Measurements from ENCODE around the gene CTBP2. TPM values are rescaled to one million over a fixed set of nuclear protein-coding genes. Genes with fewer than 3 reads are reported as not detected.

Gene CTBP2
- total RNA-seq, 1 donor from 2014 or later = 55.2 TPM

DNA sequence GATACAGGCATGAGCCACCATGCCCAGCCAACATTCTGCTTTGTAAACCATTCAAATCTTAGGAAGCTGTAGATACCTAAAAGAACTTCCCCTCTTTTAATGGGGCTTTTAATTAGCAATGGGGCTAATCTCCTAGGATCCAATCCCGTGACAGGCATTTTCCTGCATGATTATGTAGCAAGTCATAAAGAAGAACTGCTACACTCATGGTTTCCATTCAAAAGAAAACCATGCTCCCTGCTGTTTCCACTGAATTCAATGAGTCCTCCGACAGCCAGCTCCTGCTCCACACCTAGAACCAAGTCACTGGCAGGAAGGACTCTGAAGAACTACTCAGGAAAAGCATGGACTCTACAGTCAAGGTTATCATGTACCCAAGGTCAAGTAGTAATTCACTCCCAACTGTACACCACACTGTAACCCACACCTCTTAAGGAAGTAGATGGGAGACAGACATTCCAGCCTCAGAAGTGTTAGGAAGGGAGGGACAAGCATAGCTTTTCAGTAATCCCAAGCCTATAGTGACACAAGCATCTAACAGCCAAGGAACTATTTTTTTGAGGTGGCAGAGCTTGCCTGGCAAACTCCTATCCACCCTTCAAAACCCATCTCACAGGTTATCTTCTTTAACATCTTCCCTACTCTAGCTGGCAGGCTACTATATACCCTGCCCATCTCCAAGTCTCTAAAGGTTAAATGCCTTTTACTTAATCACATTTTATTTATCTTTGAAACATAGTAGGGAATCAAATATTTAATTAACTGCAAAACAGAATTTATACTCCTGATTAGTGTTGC is 47.5 kb downstream of the CTBP2 start:
- Mint-ChIP-seq H3K36me3 (peaks cover 44% of the 10 kb centered on the region), H3K27me3 (ENCODE audit: insufficient read depth, low read depth) (peaks cover 4% of the 10 kb centered on the region), H3K4me3 (no peak overlapping the region), H3K4me1 (peaks cover 21% of the 10 kb centered on the region), H3K27ac (peak overlapping the region; percentile 29), H3K9me3 (peaks cover 13% of the 10 kb centered on the region)
- Histone ChIP-seq H3K9ac (no peak overlapping the region), H3K27me3 (no peaks in the 10 kb centered on the region), H2AFZ (replicated peaks) (no peak overlapping the region), H3F3A (ENCODE audit: low read depth) (no peaks in the 10 kb centered on the region), H4K20me1 (ENCODE audit: low read depth) (peaks cover 76% of the 10 kb centered on the region), H3K27ac (no peak overlapping the region), H3K4me2 (no peak overlapping the region), H3K4me3 (no peak overlapping the region), H3K79me2 (ENCODE audit: low read depth) (peaks cover 100% of the 10 kb centered on the region), H3K4me1 (no peaks in the 10 kb centered on the region), H3K9me3 (ENCODE audit: low read depth) (peaks cover 2% of the 10 kb centered on the region), H3K36me3 (peaks cover 9% of the 10 kb centered on the region)
- no peak for TF ChIP-seq EZH2 (IDR thresholded peaks at IDR 0.05)
- no peak for TF ChIP-seq EZH2phosphoT487 (IDR thresholded peaks at IDR 0.05)
- TF ChIP-seq, protein P1, sequence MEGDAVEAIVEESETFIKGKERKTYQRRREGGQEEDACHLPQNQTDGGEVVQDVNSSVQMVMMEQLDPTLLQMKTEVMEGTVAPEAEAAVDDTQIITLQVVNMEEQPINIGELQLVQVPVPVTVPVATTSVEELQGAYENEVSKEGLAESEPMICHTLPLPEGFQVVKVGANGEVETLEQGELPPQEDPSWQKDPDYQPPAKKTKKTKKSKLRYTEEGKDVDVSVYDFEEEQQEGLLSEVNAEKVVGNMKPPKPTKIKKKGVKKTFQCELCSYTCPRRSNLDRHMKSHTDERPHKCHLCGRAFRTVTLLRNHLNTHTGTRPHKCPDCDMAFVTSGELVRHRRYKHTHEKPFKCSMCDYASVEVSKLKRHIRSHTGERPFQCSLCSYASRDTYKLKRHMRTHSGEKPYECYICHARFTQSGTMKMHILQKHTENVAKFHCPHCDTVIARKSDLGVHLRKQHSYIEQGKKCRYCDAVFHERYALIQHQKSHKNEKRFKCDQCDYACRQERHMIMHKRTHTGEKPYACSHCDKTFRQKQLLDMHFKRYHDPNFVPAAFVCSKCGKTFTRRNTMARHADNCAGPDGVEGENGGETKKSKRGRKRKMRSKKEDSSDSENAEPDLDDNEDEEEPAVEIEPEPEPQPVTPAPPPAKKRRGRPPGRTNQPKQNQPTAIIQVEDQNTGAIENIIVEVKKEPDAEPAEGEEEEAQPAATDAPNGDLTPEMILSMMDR (IDR thresholded peaks at IDR 0.05) = no peak
- DNase-seq (ENCODE audit: low spot score) = no peak

DNA sequence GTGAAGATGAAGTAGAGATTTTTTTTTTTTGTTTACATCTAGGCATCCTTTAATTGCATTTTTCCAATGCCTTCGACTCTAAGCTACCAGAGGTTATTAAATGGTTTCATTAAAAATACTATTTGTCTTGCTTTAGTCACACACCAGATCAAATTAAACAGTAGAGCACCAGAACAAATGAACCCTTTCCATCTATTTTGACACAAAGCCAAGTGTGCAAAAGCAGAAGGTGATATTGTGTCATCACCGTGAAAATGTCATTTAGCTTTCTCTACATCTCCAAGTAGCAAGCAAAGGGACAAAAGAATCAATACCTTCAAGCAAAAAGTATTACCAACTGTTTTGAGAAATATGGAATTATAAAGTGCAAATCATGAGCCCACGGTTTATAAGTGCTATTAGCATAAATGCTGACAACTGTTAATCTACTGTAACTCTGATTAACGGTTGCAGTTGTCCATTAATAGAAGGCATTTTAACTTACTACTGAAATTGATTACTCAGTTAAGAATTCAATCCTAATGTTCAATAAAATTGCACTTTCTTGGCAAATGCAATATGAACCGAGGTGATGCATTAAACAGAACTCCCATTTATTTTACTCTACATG is 49.1 kb downstream of the CTBP2 start:
- Mint-ChIP-seq H3K27ac (no peak overlapping the region), H3K4me3 (no peak overlapping the region), H3K27me3 (ENCODE audit: insufficient read depth, low read depth) (peaks cover 2% of the 10 kb centered on the region), H3K4me1 (peaks cover 21% of the 10 kb centered on the region), H3K36me3 (peaks cover 54% of the 10 kb centered on the region), H3K9me3 (peaks cover 20% of the 10 kb centered on the region)
- TF ChIP-seq EZH2phosphoT487 (IDR thresholded peaks at IDR 0.05) (no peak), EZH2 (IDR thresholded peaks at IDR 0.05) (no peak)
- TF ChIP-seq, protein P1 (IDR thresholded peaks at IDR 0.05) = no peak
- DNase-seq (ENCODE audit: low spot score) = no peak
- Histone ChIP-seq H3K79me2 (ENCODE audit: low read depth) (peaks cover 100% of the 10 kb centered on the region), H3K9ac (no peak overlapping the region), H4K20me1 (ENCODE audit: low read depth) (peaks cover 73% of the 10 kb centered on the region), H3K4me2 (no peak overlapping the region), H3K4me3 (no peak overlapping the region), H2AFZ (replicated peaks) (no peak overlapping the region), H3F3A (ENCODE audit: low read depth) (no peaks in the 10 kb centered on the region), H3K36me3 (peaks cover 11% of the 10 kb centered on the region), H3K27me3 (no peaks in the 10 kb centered on the region), H3K4me1 (no peaks in the 10 kb centered on the region), H3K27ac (no peak overlapping the region), H3K9me3 (ENCODE audit: low read depth) (peaks cover 4% of the 10 kb centered on the region)

DNA sequence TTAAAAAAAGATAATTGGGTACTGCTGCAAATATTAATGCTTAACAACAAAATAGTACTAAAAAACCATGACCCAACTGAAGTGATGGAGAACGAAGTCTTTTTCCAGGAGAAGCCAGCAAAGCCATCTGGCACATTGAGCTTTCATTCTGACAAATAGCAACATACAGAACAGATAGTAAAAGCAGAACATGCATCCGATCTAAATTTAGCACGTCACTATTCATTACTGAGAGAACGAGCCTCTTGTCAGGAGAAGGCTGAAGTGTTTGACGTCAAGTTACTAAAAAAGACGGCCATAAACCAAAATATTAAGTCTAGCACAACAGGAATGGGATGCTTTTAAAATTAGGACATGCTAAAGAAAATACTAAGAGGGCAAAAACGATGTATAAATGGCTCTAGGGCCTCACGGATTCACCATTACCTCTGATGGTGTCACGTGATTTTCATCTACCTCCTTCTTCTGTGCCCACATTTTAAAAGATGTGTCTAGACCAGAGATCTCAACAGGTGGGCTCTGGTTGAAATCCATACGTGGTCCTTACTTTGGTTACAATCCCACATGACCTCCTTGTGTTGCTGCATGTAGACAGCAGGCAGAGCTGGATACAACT is 52.3 kb downstream of the CTBP2 start:
- H3K4me3 ChIP-seq = no peak overlapping the region
- no peaks in the 10 kb centered on the region for H3F3A ChIP-seq (ENCODE audit: low read depth)
- H3K4me1 ChIP-seq = peaks cover 9% of the 10 kb centered on the region
- TF ChIP-seq EZH2 (IDR thresholded peaks at IDR 0.05) (no peak), EZH2phosphoT487 (IDR thresholded peaks at IDR 0.05) (no peak)
- TF ChIP-seq, protein P1 (IDR thresholded peaks at IDR 0.05) = no peak
- peaks cover 100% of the 10 kb centered on the region for H3K79me2 ChIP-seq (ENCODE audit: low read depth)
- Mint-ChIP-seq H3K27ac (no peak overlapping the region), H3K9me3 (peaks cover 20% of the 10 kb centered on the region), H3K4me1 (peaks cover 27% of the 10 kb centered on the region), H3K36me3 (peaks cover 53% of the 10 kb centered on the region), H3K4me3 (no peak overlapping the region), H3K27me3 (ENCODE audit: insufficient read depth, low read depth) (no peaks in the 10 kb centered on the region)
- peaks cover 73% of the 10 kb centered on the region for H4K20me1 ChIP-seq (ENCODE audit: low read depth)
- peaks cover 4% of the 10 kb centered on the region for H3K9me3 ChIP-seq (ENCODE audit: low read depth)
- H3K36me3 ChIP-seq = peaks cover 11% of the 10 kb centered on the region
- H2AFZ ChIP-seq (replicated peaks) = no peak overlapping the region
- no peaks in the 10 kb centered on the region for H3K27me3 ChIP-seq
- no peak overlapping the region for H3K27ac ChIP-seq
- no peak for DNase-seq (ENCODE audit: low spot score)
- H3K4me2 ChIP-seq = no peak overlapping the region
- no peak overlapping the region for H3K9ac ChIP-seq

All from neural progenitor cell (in vitro differentiated cells).